ENCODE data around the gene AGTPBP1.

Gene AGTPBP1

DNA sequence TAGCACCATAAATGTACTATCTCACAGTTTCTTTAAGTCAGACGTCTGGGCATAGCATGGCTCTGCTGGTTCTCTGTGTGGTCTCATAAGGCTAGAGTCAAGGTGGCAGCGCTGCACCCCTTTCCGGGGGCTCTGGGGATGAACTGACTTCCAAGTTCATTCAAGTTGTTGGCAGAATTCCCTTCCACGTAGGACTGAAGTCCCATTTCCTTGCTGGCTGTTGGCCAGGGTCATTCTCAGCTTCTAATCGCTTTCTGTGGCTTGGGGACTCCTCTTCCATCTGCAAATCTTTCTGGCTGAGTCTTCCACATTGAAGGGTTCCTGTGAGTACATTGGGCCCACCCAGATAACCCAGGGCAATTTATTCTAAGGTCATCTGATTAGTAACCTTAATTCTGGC lies 211.0 kb downstream of the AGTPBP1 start:
- TF ChIP-seq, protein P1, sequence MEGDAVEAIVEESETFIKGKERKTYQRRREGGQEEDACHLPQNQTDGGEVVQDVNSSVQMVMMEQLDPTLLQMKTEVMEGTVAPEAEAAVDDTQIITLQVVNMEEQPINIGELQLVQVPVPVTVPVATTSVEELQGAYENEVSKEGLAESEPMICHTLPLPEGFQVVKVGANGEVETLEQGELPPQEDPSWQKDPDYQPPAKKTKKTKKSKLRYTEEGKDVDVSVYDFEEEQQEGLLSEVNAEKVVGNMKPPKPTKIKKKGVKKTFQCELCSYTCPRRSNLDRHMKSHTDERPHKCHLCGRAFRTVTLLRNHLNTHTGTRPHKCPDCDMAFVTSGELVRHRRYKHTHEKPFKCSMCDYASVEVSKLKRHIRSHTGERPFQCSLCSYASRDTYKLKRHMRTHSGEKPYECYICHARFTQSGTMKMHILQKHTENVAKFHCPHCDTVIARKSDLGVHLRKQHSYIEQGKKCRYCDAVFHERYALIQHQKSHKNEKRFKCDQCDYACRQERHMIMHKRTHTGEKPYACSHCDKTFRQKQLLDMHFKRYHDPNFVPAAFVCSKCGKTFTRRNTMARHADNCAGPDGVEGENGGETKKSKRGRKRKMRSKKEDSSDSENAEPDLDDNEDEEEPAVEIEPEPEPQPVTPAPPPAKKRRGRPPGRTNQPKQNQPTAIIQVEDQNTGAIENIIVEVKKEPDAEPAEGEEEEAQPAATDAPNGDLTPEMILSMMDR (IDR thresholded peaks at IDR 0.05; ENCODE audit: low read depth, low read length), result no peak
- DNase-seq (ENCODE audit: low read depth in 2 of 2), result no peak
- no peak overlapping the region for H3K4me3 ChIP-seq (replicated peaks in 1 of 2; ENCODE audit: low read depth in 2 of 2, low read length in 2 of 2)

DNA sequence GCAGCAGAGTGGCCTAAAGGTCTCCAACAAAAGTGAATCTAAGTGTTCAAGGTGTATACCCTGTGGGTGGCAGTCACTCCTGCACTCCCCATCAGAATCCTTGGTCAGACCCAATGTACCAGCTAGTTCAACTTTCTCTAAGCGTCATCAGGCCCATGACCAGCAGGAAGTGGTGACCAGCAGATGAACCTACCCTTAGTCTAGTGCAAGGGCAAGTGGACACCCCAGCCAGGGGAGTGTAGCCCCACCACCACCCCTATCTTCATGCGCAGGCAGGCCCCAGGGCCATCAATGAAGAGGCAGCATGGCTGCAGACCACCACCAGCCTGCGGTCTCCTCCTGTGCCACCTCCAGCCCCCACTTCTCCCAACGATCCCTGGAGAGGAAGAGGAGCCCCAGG lies 213.1 kb downstream of the AGTPBP1 start:
- no peak for DNase-seq (ENCODE audit: low read depth in 2 of 2)
- H3K4me3 ChIP-seq (replicated peaks in 1 of 2; ENCODE audit: low read depth in 2 of 2, low read length in 2 of 2), result no peak overlapping the region
- TF ChIP-seq, protein P1 (IDR thresholded peaks at IDR 0.05; ENCODE audit: low read depth, low read length), result no peak

DNA sequence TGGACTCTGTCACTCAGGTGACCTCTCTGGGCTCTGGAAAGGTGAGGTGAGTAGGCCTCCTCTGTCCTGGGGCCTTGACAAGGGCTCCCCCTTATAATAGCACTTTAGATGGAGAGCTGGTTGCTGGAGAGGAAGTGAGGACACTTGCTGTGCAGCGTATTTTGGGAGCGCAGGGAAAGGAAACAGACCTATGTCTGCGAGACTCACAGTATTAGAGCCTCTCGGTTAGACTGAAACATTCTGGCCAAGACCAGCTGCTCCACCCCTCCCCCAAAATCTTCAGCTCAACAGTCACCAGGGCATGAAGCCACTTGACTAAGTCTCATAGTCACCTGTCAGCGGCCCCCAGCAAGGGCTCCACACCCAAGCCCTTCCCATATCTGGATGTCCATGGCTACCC lies 213.6 kb downstream of the AGTPBP1 start:
- H3K4me3 ChIP-seq (replicated peaks in 1 of 2; ENCODE audit: low read depth in 2 of 2, low read length in 2 of 2), result no peak overlapping the region
- no peak for DNase-seq (ENCODE audit: low read depth in 2 of 2)
- TF ChIP-seq, protein P1 (IDR thresholded peaks at IDR 0.05; ENCODE audit: low read depth, low read length), result no peak

DNA sequence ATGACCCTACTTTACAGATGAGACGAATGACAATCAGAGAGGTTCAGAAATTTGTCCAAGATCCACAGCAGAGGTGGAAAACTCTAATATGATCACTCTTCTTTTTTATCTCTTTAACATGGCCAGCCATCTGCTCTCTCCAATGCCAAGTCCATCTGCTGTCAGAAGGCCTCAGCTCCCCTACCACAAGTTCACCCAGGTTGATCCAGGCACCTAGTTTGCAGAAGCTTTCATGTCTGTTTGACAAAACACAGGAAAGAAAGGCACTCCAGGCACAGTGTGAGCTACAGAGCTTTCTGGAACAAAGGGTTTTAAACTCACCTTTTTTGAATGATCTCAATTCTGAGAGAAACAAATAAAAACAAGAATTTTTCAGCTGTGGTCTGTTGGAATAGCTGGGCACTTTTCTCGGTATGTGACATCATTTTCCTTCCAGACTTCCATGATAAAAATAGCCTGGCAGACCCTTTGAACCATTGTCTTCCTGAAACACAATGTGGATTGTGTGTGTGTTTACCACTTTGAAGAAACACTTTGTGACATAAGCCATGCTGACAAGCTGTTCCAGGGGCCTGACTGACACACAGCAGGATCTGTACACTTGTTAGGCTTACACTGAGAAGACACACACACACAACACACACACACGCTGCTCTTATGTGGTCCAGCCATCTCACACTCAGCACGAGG lies 214.3 kb downstream of the AGTPBP1 start:
- H3K4me3 ChIP-seq (replicated peaks in 1 of 2; ENCODE audit: low read depth in 2 of 2, low read length in 2 of 2), result no peak overlapping the region
- TF ChIP-seq, protein P1 (IDR thresholded peaks at IDR 0.05; ENCODE audit: low read depth, low read length), result no peak
- peak; percentile 33 to 50 for DNase-seq (ENCODE audit: low read depth in 2 of 2)

DNA sequence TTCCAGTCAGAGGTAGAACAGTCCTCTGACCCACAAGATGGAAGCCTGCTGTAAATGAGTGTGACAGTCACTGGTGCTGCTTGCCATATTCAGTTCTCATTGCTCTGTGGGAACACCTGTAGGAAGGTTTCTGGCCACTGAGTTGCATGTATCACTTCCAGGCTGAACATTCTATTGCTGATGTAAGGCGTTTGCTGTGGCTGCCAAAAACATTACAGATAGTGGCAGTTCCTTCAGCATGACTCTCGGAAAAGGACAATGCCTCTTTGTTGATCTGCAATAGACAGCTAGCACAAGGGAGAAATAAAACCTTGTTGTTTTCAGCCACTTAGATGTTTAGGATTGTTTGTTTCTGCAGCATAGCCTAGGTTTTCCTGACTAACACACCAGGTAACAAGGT lies 217.2 kb downstream of the AGTPBP1 start:
- H3K4me3 ChIP-seq (replicated peaks in 1 of 2; ENCODE audit: low read depth in 2 of 2, low read length in 2 of 2), result no peak overlapping the region
- DNase-seq (ENCODE audit: low read depth in 2 of 2), result peak; percentile 15 to 28
- TF ChIP-seq, protein P1 (IDR thresholded peaks at IDR 0.05; ENCODE audit: low read depth, low read length), result no peak

DNA sequence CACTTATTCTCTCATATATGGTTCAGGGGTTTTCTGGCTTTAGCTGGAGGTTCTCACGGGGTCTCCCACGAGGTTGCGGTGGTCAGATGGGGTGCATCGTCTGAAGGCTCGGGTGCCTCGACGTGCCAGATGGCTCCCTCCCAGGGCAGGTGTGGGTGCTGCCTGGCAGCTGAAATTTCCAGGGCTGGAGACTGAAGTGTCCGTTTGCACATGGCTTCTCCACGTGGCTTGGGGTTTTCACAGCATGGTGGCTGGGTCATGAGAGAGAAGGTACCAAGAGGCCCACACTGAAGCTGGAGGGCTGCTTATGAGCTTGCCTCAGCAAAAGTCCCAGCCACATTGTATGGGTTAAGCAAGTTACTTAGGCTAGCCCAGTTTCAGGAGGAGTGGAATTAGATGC lies 218.6 kb downstream of the AGTPBP1 start:
- TF ChIP-seq, protein P1 (IDR thresholded peaks at IDR 0.05; ENCODE audit: low read depth, low read length), result no peak
- H3K4me3 ChIP-seq (replicated peaks in 1 of 2; ENCODE audit: low read depth in 2 of 2, low read length in 2 of 2), result peak overlapping the region in 1 of 2 donors; percentile 59
- no peak for DNase-seq (ENCODE audit: low read depth in 2 of 2)
